Measurements from ENCODE around the gene RANBP1.

DNA sequence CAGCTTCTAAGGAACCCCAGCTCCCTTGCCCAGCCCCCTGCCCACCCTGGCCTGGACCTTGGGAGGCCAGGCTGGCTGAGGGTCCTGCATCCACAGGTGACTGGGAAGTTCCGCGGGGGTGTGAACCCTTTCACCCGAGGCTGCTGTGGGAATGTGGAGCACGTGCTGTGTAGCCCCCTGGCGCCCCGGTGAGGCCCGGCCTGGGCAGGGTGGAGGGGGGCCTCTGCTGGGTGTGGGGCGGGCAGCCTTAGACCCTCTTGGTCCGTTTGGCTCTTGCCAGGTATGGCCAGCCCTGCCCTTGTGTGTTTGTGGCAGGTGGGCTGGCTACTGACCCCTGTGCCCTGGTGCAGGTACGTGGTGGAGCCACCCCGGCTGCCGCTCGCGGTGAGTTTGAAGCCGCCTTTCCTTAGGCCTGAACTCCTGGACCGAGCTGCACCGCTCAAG is 24.6 kb downstream of the RANBP1 start:
- TF ChIP-seq, protein P1, sequence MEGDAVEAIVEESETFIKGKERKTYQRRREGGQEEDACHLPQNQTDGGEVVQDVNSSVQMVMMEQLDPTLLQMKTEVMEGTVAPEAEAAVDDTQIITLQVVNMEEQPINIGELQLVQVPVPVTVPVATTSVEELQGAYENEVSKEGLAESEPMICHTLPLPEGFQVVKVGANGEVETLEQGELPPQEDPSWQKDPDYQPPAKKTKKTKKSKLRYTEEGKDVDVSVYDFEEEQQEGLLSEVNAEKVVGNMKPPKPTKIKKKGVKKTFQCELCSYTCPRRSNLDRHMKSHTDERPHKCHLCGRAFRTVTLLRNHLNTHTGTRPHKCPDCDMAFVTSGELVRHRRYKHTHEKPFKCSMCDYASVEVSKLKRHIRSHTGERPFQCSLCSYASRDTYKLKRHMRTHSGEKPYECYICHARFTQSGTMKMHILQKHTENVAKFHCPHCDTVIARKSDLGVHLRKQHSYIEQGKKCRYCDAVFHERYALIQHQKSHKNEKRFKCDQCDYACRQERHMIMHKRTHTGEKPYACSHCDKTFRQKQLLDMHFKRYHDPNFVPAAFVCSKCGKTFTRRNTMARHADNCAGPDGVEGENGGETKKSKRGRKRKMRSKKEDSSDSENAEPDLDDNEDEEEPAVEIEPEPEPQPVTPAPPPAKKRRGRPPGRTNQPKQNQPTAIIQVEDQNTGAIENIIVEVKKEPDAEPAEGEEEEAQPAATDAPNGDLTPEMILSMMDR (IDR thresholded peaks at IDR 0.05; ENCODE audit: insufficient read depth, low read length) = no peak
- TF ChIP-seq, protein P2, sequence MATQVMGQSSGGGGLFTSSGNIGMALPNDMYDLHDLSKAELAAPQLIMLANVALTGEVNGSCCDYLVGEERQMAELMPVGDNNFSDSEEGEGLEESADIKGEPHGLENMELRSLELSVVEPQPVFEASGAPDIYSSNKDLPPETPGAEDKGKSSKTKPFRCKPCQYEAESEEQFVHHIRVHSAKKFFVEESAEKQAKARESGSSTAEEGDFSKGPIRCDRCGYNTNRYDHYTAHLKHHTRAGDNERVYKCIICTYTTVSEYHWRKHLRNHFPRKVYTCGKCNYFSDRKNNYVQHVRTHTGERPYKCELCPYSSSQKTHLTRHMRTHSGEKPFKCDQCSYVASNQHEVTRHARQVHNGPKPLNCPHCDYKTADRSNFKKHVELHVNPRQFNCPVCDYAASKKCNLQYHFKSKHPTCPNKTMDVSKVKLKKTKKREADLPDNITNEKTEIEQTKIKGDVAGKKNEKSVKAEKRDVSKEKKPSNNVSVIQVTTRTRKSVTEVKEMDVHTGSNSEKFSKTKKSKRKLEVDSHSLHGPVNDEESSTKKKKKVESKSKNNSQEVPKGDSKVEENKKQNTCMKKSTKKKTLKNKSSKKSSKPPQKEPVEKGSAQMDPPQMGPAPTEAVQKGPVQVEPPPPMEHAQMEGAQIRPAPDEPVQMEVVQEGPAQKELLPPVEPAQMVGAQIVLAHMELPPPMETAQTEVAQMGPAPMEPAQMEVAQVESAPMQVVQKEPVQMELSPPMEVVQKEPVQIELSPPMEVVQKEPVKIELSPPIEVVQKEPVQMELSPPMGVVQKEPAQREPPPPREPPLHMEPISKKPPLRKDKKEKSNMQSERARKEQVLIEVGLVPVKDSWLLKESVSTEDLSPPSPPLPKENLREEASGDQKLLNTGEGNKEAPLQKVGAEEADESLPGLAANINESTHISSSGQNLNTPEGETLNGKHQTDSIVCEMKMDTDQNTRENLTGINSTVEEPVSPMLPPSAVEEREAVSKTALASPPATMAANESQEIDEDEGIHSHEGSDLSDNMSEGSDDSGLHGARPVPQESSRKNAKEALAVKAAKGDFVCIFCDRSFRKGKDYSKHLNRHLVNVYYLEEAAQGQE (IDR thresholded peaks at IDR 0.05; ENCODE audit: insufficient replicate concordance, low read depth) = no peak
